NCI-H2196 treated with DMSO at 0.1 percent for 48 hours (cell line): ENCODE results near the gene SLC30A2.

Source experiments
- DNase-seq: peaks from one replicate; lab custom pipeline; 2025; ENCODE audit not compliant: unreplicated experiment; lab: John Stamatoyannopoulos, UW

The SLC30A2 gene

GRCh38 chr1:26070296-26070962 lies 24.5 kb upstream of the SLC30A2 start:
- DNase-seq, result no peak

GRCh38 chr1:26069941-26070295 lies 24.0 kb upstream of the SLC30A2 start:
- DNase-seq, result no peak

GRCh38 chr1:26067432-26067911 lies 21.6 kb upstream of the SLC30A2 start, which contains the start of gene TRIM63:
TRIM63 (minus strand) TSS chr1:26067630; CDS start chr1:26067494, 136 bp downstream.
- DNase-seq, result no peak

- DNase-seq, result no peak
Observed at GRCh38 chr1:26066857-26067256, 20.9 kb upstream of the SLC30A2 start.

GRCh38 chr1:26066160-26066559 lies 20.2 kb upstream of the SLC30A2 start:
- no peak for DNase-seq

GRCh38 chr1:26064553-26064952 lies 18.6 kb upstream of the SLC30A2 start:
- DNase-seq, result no peak

- no peak for DNase-seq
Observed at GRCh38 chr1:26060832-26061574, 15.1 kb upstream of the SLC30A2 start.

- DNase-seq, result no peak
Observed at GRCh38 chr1:26059906-26060305, 14.0 kb upstream of the SLC30A2 start.

GRCh38 chr1:26058052-26058595 lies 12.2 kb upstream of the SLC30A2 start:
- DNase-seq, result no peak

- DNase-seq, result no peak
Observed at GRCh38 chr1:26057189-26057588, 11.3 kb upstream of the SLC30A2 start.

GRCh38 chr1:26055041-26055440 lies 9.1 kb upstream of the SLC30A2 start:
- DNase-seq, result no peak

GRCh38 chr1:26053718-26054560 lies 8.0 kb upstream of the SLC30A2 start:
- no peak for DNase-seq

GRCh38 chr1:26050248-26050640 lies 4.3 kb upstream of the SLC30A2 start:
- no peak for DNase-seq

- no peak for DNase-seq
Observed at GRCh38 chr1:26049531-26050247, 3.8 kb upstream of the SLC30A2 start.

- no peak for DNase-seq
Observed at GRCh38 chr1:26047278-26047874, 1.5 kb upstream of the SLC30A2 start.

GRCh38 chr1:26046246-26047095 lies 553 bp upstream of the SLC30A2 start:
- DNase-seq, result no peak

- no peak for DNase-seq
Observed at GRCh38 chr1:26044971-26045721, 772 bp downstream of the SLC30A2 start.

- no peak for DNase-seq
Observed at GRCh38 chr1:26044414-26044813, 1.5 kb downstream of the SLC30A2 start.

- DNase-seq, result no peak
Observed at GRCh38 chr1:26043765-26044164, 2.2 kb downstream of the SLC30A2 start.
